ENCODE measurements around the gene FARP2.

GRCh38 chr2:241313543-241314095 is 42.5 kb upstream of the FARP2 start:
- TF ChIP-seq CTCF (conservative IDR thresholded peaks at IDR 0.05; ENCODE audit: low read depth, low read length) = no peak
- no peak for TF ChIP-seq MAZ (IDR thresholded peaks at IDR 0.05; ENCODE audit: borderline replicate concordance, low read depth, low read length)
- no peak for TF ChIP-seq POLR2A (IDR thresholded peaks at IDR 0.05; ENCODE audit: low read depth, low read length)
- no peak for TF ChIP-seq ELK1 (IDR thresholded peaks at IDR 0.05; ENCODE audit: borderline replicate concordance, low read depth, low read length)
- TF ChIP-seq RAD21 (IDR thresholded peaks at IDR 0.05; ENCODE audit: low read length) = no peak

Data from IMR-90 (cell line).